Sigmoid colon (tissue), 4 donors: Measurements from ENCODE around the gene CNPY4.

Experiments
- EP300 ChIP-seq, 4 donors: sonication (generic); formaldehyde crosslinking; IDR thresholded peaks; one replicate each; pipeline ENCODE4 v1.6.1; 2017; ENCODE audit warnings: antibody characterized with exemption in 4 of 4
- POLR2AphosphoS5 ChIP-seq, 4 donors: sonication (generic); formaldehyde crosslinking; IDR thresholded peaks; one replicate each; pipeline ENCODE4 v1.6.1; 2017; ENCODE audit warnings: antibody characterized with exemption in 4 of 4

GRCh38 chr7:100171087-100171681 lies 51.8 kb downstream of the CNPY4 start:
- TF ChIP-seq EP300 (IDR thresholded peaks at IDR 0.05), result no peak
- TF ChIP-seq POLR2AphosphoS5 (IDR thresholded peaks at IDR 0.05), result no peak
